GM19463 (cell line): ENCODE measurements around the gene TMEM240.
A peak's percentile ranks its signal among the peaks of the same experiment; 100 is the strongest.
"Not testable (repeated sequence)": the region's sequence is repeated elsewhere in the genome, so short reads cannot be mapped to it uniquely, and the experiment has no call there.

Experiments
- ATAC-seq: cut with Tn5 transposase; IDR thresholded peaks from one replicate; pipeline ENCODE4 v1.9.1; 2021; ENCODE audit warnings: mild to moderate bottlenecking, moderate library complexity; ENCODE audit not compliant: unreplicated experiment

Gene TMEM240

DNA sequence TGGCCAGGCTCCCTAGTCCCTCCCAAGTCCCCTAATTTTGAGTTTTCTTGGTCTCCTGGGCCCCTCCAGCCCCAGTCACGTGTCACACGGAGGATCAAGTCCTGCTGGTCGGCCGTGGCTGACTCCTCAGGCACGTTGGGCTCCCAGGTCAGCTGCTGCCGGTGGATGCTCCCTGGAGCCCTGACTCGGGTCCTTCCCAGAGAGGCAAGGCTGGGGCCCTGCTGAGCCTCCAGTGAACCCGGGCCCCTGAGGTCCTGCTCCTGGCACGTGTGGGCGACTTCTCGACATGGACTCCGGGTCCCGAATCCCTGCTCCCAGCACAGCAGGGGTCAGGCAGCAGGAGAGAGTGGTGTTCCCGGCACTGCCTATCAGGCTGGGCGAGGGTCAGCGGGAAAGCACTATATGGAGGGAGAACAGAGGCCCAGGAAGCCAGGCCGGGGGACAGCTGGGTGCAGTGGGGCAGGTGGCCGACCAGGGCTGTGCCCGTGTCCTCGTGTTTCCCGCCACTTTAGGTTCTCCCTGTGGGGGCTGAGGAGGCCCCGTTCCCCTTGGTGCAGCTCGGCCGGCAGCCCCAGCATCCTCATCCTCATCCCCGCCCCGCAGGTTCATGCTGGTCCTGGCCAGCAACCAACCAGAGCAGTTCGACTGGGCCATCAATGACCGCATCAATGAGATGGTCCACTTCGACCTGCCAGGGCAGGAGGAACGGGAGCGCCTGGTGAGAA is 13.2 kb downstream of the TMEM240 start:
- ATAC-seq, result no peak

DNA sequence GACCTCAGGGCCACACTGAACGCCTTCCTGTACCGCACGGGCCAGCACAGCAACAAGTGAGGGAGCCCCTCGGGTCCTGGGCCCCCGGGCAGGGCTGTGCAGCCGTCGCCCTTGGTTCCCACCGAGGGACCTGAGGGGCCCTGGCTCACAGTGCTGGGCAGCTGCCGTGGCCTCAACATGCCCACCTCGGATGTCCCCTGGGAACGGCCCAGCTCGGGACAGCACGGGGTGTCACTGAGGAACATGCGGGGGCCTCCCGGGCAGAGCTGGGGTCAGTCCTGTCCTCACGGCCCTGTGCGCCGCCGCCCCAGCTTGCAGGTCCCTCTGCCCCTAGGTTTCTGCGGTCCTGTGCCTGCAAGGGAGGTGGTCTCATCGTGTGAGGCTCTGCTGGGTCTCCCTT is 13.9 kb downstream of the TMEM240 start:
- ATAC-seq, result not testable (repeated sequence)

DNA sequence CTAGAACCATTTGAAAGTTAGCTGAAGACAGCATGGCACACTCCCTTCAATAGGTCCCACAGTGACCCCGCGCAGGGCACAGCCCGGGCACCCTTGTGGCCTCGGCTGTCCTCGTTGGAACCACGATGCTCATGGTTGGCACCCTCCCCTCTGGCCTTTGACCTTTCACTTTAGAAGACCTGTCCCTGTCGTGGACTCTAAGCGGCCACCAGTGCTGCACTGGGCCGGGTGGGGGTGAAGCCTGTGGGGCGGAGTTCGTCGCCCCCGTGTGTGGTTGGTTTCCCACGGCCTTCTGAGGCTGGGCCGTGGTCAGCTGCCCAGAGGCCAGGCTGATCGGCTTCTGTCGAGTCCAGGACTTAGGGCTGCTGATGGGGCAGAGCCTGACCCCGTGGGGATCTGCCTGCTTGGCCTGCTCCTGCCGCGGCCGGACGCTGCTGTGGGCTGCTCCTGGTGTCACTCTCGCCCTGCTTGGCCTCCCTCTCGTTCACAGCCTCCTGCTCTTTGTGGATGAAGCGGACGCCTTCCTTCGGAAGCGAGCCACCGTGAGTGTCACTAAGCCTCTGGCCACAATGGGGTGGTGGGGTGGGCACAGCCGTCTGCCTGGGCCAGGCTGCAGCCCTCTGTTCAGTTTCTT is 15.6 kb downstream of the TMEM240 start:
- not testable (repeated sequence) for ATAC-seq

DNA sequence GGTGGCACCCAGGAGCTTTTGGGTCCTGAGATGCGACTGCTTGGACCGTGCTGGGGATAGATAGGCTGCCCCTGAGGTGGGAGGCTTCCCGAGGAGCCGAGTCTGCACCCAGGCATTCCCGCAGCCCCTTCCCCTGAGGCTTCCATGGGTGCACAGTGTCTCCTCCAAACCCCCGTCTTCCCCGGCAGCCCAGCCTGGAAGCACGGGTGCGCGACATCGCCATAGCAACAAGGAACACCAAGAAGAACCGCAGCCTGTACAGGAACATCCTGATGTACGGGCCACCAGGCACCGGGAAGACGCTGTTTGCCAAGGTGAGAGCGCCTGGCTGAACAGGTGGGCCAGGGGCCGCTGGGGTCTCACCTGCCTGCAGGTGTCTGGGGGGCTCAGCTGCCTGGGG is 16.8 kb downstream of the TMEM240 start:
- not testable (repeated sequence) for ATAC-seq

DNA sequence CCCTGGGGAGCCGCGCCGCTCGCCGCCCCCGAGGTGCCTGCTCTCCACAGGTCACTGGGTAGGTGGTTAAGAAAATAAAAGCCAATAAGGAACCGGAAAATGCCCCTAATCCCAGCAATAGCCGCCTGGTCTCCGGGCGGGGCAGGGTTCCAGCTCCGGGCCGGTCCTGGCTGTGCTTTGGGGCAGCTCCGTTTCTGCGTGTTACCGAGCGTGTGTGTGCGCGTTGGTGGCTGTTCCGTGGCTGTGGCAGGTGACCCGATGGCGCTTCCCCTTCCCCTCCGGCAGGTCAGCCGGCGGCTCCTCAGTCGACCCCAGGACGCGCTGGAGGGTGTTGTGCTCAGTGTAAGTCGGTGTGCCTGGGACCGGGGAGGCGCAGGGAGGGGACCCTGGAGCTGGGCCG is 17.2 kb downstream of the TMEM240 start:
- ATAC-seq, result not testable (repeated sequence)

DNA sequence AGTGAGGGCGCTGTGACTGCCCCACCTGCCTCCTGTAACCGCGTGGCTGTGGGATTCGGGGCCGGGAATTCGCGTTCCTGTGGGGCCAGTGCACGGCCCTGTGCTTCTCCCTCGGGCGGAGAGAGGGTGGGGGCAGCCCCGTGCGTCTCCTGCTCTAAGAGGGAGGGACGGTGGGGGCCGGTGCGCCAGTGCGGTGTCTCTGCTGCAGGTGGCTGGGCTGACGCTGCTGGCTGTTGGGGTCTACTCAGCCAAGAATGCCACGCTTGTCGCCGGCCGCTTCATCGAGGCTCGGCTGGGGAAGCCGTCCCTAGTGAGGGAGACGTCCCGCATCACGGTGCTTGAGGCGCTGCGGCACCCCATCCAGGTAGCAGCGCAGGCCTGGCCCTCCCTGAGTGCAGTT is 17.9 kb downstream of the TMEM240 start:
- not testable (repeated sequence) for ATAC-seq

DNA sequence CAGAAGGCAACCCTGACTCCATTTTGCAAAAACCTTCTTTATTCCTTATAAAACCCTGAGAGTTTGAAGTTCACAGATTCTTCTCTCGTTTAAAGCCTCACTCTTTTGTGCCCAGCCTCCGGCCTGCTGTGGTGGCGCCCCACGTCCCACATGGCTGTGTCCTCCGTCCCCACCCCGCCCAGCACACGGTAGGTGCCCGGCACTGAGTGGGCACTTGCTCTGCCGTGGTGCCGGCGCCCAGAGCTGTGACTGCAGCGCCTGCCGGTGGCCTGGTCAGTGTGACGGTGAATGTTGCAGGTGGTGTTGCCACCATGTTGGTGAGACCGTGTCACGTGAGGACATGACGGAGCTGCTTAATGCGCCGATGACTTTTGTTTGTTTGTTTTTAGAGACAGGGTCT is 19.1 kb downstream of the TMEM240 start:
- ATAC-seq, result no peak

DNA sequence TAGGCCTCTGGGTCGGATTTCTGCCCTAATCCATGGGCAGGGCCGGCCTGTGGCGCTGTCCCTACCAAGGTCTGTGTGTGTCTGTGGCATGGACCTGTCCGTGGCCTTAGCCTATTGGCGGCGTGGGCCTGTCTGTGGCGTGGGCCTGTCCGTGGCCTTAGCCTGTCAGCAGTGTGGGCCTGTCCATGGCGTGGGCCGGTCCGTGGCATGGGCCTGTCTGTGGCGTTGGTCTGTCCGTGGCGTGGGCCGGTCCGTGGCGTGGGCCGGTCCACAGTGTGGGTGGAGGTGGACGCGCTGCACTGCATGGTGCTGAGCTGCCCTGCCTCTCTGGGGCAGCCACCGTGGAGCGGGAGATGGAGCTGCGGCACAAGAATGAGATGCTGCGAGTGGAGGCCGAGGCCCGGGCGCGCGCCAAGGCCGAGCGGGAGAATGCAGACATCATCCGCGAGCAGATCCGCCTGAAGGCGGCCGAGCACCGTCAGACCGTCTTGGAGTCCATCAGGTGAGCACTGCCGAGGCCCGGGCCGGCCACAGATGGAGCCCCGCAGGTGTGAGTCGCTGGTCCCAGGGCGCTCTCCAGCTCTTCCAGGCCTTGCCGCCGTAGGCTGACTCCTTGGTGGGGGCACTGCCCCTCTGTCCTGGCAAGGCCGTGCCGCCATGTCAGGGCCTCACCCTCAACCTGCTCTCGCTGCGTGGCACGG is 20.5 kb downstream of the TMEM240 start:
- not testable (repeated sequence) for ATAC-seq

DNA sequence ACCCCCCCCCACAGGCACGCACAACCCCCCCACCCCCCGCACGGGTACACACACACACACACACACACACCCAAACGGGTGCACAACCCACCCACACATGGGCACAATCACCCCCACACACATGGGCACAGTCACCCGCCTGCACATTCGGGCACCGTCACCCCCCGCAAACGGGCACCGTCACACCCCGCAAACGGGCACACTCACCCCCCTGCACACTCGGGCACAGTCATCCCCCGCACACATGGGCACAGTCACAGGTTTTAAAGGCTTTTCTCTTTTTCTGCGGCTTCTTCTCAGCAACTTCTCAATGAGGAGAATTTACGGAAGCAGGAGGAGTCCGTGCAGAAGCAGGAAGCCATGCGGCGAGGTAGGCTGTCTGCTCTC is 21.8 kb downstream of the TMEM240 start:
- ATAC-seq, result not testable (repeated sequence)

DNA sequence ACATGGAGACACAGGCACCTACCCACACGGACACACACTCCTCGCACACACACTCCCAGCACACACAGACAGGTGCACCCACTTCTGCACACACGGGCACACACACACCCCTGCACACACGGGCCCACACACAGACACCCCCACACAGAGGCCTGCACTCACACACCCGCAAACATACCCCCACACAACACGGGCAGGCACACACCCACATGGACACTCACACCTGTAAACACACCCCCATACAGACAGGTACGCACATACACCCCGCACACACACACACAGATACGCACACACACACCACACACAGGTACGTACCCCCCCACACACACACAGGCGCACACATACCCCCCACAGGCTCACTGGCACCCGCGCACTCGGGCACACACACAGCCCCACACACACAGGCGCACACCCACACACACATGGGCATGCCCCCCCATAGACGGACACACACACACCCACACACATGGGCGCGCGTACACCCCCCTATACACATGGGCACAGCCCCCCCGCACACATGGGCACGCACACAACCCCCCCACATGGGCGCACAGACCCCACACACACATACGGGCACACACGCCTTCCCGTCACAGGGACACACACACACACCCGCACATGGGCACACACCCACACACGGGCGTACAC is 22.3 kb downstream of the TMEM240 start:
- no peak for ATAC-seq

DNA sequence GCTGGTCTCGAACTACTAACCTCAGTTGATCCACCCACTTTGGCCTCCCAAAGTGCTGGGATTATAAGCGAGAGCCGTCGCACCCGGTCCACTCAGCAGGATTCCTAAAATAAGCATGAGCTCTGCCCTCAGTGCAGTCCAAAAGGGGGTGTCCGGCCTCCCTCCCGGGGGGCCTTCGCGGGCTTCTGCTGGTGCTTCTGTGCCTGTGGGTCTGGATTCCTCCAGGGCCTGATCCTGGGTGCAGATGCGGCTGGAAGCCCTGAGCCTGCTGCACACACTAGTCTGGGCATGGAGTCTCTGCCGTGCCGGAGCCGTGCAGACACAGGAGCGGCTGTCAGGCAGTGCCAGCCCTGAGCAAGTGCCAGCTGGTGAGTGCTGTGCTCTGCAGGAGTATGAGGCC is 23.5 kb downstream of the TMEM240 start:
- ATAC-seq, result not testable (repeated sequence)

DNA sequence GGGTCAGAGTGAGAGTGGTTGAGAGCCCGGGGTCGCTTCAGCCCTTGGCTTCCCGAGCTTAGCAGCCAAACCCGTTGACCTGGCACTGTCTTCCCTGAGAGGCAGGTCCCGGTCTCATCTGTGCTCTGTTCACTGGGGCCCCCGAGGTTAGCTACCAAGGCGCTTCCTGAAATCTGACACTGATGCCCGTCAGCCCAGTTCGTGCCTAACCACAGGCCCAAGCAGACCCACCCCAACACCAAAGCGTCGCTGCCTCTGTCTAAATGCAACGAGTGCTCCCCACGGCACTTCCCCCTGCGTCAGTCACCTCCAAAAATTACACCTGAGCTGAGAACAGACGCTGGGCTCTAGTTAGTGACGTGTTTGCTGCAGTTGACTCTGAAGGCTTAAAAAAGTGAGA is 26.0 kb downstream of the TMEM240 start:
- not testable (repeated sequence) for ATAC-seq

DNA sequence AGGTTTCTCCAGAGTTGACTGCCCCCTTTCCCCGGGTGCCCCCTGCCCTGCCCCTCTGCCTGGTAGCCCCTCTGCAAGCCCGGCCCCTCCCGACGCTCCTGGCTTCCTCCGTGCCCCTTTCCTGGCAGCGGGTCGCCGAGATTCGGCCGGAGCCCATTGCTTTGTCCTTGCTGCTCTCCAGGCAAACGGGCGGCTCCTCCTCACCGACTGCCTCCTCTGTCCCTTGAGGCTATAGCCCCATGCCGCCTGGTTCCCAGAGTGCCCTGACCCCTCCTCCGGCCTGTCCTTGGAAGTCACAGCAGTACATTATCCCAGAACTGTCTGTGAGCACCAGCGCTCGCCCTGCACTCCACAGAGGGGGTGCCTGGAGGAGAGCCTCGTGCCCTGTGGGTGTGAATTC is 26.7 kb downstream of the TMEM240 start:
- not testable (repeated sequence) for ATAC-seq

DNA sequence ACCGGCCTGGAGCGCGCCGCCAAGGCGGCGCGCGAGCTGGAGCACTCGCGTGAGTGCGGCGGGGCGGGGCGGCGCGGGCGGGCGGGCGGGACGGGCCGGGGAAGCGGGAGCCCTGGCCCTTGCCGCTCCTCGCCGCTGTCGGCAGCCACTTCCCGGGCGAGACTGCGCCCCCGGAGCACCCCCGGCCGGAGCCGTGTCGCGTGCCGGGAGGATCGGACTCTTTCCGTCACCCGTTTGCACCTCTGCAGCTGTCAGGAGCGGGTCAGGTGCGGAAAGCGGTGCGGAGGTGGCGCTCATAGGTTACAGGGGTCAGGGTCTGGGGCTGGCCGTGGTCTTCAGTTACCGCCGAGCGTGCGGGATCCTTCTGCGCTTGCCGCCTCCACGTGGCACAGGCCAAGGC is 28.0 kb downstream of the TMEM240 start:
- ATAC-seq, result not testable (repeated sequence)

DNA sequence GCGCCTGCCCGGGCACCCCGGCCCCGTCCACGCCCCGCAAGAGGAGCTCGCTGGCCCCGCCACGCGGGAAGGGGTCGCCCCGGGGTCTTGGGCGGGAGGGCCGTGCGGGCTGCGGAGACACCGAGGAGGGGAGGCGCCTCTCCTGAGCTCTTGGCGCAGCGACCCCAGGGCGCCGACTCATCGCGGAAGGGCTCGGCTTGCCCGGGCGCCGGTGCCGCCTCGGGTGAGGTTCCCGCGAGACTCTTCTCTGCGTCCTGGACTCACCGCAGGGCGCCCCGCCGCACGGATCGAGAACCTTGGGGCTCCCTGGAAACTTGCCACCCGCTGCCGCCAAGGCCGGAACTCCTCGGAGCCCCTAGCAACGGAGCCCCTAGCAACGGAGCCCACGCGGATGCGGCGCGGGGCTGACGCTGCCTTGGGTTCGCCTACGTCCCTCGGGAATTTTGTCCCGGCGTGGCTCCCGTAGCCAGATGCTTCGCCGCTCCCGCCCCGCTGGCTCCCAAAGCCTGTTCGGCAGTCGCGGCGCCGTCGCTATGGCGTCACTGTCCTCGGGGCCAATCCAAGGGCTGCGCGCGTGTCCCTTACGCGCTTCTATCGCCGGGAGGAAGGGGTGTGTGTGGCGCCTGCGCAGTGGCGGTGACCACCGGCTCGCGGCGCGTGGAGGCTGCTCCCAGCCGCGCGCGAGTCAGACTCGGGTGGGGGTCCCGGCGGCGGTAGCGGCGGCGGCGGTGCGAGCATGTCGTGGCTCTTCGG is 28.7 kb downstream of the TMEM240 start, which contains the start of gene ATAD3A:
Gene ATAD3A (plus strand): TSS at position 630 of the 753 bp plus-strand sequence. CDS start 107 bp downstream, at position 737.
- peak; percentile 91 for ATAC-seq

DNA sequence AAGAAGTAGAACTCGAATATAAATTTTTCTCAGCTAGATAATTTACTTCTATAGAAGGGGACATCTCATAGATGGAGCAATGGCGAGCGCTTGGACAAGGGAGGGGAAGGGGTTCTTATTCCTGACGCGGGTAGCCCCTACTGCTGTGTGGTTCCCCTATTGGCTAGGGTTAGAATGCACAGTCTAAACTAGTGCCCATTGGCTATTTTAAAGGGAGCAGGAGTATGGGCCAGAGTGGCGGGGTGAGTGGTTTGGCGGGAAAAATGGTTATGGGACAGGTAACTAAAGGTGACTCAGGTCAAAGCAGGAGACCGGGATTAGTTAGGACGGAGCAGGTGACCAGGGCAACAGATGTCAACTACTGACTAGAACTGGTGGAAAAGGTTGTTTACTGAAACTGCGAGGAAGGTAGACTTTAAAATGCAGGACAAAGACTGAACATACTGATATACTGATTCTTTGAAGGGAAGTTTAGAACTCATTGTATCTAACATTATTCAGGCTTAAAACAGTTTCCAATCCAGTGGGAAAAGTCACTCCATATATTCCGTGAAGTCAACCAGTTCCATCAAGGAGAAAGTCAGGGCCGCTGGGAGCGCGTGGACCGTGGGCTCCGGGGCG is 29.4 kb downstream of the TMEM240 start:
- ATAC-seq, result no peak

DNA sequence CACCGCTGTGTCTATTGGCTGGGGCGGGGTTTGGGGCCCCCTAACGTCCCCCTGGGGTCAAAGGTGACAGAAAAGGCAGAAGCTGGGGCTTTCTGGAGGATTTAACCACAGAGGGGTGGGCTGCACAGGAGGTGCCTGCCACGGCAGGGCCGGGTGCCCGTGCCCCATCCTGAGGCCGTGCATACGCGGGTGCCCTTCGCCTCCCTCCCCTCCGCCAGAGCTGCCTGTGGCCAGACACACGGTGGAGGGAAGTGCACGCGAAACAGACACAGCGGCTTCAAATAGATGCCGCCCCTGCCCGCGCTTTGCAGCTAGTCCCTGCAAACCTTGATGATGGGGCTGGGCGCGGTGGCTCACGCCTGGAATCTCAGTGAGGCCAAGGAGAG is 31.0 kb downstream of the TMEM240 start:
- not testable (repeated sequence) for ATAC-seq

DNA sequence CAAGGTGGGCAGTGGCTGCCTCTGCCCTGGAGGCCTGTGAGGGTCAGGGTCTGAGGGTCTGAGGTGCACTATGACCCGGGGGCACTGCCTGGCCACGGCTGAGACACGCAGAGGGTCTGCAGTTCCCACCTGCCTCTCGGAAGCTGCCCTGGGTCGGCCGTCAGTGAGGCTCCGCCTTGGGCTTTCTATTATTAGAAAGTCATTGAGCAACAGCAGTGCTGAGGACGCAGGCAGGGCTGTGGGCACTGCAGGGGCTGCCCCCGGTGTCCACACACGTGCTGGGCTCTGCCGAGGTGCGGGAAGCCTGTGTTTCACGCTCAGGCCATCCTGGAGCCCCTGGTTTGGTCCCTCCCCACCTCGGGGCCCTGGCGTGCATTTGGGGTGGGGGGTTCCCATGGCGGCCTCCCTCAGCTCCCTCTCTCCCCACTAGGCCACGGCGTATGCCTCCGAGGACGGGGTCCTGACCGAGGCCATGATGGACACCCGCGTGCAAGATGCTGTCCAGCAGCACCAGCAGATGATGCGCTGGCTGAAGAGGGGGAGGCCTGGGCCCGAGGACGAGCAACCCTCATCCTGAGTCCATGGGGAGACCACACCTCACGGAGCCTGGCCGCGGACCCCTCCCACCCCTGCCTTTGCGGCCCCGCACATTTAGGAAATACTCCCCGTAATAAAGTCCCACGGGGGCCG is 31.5 kb downstream of the TMEM240 start:
- not testable (repeated sequence) for ATAC-seq

DNA sequence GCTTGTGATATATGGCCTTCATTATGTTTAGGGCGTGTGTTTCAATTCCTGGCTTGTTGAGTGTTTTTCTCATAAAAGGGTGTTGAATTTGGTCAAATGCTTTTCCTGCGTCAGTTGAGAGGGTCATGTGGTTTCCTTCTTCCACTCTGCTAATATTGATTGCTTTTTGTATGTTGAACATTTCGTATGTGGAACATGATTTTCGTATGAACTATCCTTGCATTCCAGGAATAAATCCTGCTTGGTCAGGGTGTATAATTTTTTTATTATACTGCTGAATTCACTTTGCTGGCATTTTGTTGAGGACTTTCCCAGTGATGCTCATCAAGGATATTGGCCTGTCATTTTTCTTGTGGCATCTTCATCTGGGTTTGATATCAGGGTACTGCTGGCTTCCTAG is 33.1 kb downstream of the TMEM240 start:
- no peak for ATAC-seq

DNA sequence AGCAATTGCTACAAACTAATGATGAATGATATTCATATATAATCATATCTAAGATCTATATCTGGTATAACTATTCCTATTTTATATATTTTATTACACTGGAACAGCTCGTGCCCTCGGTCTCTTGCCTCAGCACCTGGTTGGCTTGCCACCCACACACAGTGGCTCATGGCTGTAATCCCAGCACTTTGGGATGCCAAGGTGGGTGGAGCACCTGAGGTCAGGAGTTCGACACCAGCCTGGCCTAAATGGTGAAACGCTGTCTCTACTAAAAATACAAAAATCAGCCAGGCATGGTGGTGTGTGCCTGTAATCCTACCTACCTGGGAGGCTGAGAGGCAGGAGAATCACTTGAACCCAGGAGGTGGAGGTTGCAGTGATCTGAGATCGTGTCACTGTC is 34.6 kb downstream of the TMEM240 start:
- ATAC-seq, result not testable (repeated sequence)
